Lower leg skin (tissue), 3 donors: ENCODE measurements around the gene YTHDF1.

Experiments
- CTCF ChIP-seq, 3 donors: fragments of 450-650 bp; IDR thresholded peaks; one replicate each; pipeline ENCODE4 v1.5.1; 2016; ENCODE audit warnings: antibody characterized with exemption in 3 of 3, mild to moderate bottlenecking in 3 of 3, moderate library complexity in 2 of 3
- POLR2A ChIP-seq, 2 donors: fragments of 450-650 bp; IDR thresholded peaks; one replicate each; pipeline ENCODE4 v1.6.1; 2016 to 2017; ENCODE audit warnings: antibody characterized with exemption in 2 of 2, mild to moderate bottlenecking in 1 of 2, moderate library complexity in 1 of 2

GRCh38 chr20:63175038-63175895, 40.7 kb downstream of the YTHDF1 start:
- TF ChIP-seq CTCF (IDR thresholded peaks at IDR 0.05) (no peak), POLR2A (IDR thresholded peaks at IDR 0.05) (no peak)
